Neural progenitor cell (in vitro differentiated cells): Measurements from ENCODE around the gene PSMA3. TPM values are rescaled to one million over a fixed set of nuclear protein-coding genes. Genes with fewer than 3 reads are reported as not detected.
A peak's percentile ranks its signal among the peaks of the same experiment; 100 is the strongest.

Experiments
- DNase-seq: peaks from one replicate; pipeline ENCODE4 v3.0.0-alpha.2; 2016; ENCODE audit warnings: low spot score
- H2AFZ ChIP-seq: fragments of 200-600 bp; sonication (generic); replicated peaks from 2 replicates; pipeline ENCODE4 v1.6.1; 2016; ENCODE audit warnings: antibody characterized with exemption
- H3F3A ChIP-seq: fragments of 200-600 bp; sonication (generic); 2 replicates; pipeline ENCODE4 v1.6.1; 2016; ENCODE audit warnings: antibody characterized with exemption, low read depth
- H3K27ac ChIP-seq: fragments of 200-600 bp; sonication (generic); 2 replicates; pipeline ENCODE4 v1.5.1; 2016; ENCODE audit warnings: mild to moderate bottlenecking
- H3K27me3 ChIP-seq: fragments of 200-600 bp; sonication (generic); 2 replicates; pipeline ENCODE4 v1.6.1; 2016; ENCODE audit warnings: mild to moderate bottlenecking, moderate library complexity
- H3K36me3 ChIP-seq: fragments of 200-600 bp; sonication (generic); 2 replicates; pipeline ENCODE4 v1.5.1; 2016
- H3K4me1 ChIP-seq: fragments of 200-600 bp; sonication (generic); 2 replicates; pipeline ENCODE4 v1.6.1; 2016; ENCODE audit warnings: mixed run types
- H3K4me2 ChIP-seq: fragments of 200-600 bp; sonication (generic); 2 replicates; pipeline ENCODE4 v1.6.1; 2016
- H3K4me3 ChIP-seq: fragments of 200-600 bp; sonication (generic); 2 replicates; pipeline ENCODE4 v1.5.1; 2016
- H3K79me2 ChIP-seq: fragments of 200-600 bp; sonication (generic); 2 replicates; pipeline ENCODE4 v1.6.1; 2016; ENCODE audit warnings: low read depth
- H3K9ac ChIP-seq: fragments of 200-600 bp; sonication (generic); 2 replicates; pipeline ENCODE4 v1.6.1; 2016
- H3K9me3 ChIP-seq: fragments of 200-600 bp; sonication (generic); 2 replicates; pipeline ENCODE4 v1.5.1; 2016; ENCODE audit warnings: low read depth
- H4K20me1 ChIP-seq: fragments of 200-600 bp; sonication (generic); 2 replicates; pipeline ENCODE4 v1.6.1; 2016; ENCODE audit warnings: low read depth
- H3K27ac Mint-ChIP-seq: 3 replicates; pipeline ENCODE4 v1.8.0; 2021; ENCODE audit warnings: mixed read lengths
- H3K27me3 Mint-ChIP-seq: 2 replicates; pipeline ENCODE4 v1.8.0; 2022; ENCODE audit warnings: low read depth, mild to moderate bottlenecking, inconsistent platforms, moderate library complexity, mixed read lengths; ENCODE audit not compliant: insufficient read depth
- H3K36me3 Mint-ChIP-seq: 3 replicates; pipeline ENCODE4 v1.8.0; 2021; ENCODE audit warnings: mixed read lengths
- H3K4me1 Mint-ChIP-seq: 3 replicates; pipeline ENCODE4 v1.8.0; 2021; ENCODE audit warnings: mixed read lengths
- H3K4me3 Mint-ChIP-seq: 3 replicates; pipeline ENCODE4 v1.8.0; 2021; ENCODE audit warnings: mild to moderate bottlenecking, moderate library complexity, mixed read lengths
- H3K9me3 Mint-ChIP-seq: 3 replicates; pipeline ENCODE4 v1.8.0; 2020; ENCODE audit warnings: mixed read lengths
- EZH2 ChIP-seq: fragments of 200-600 bp; sonication (generic); IDR thresholded peaks from 2 replicates; pipeline ENCODE4 v1.6.1; 2017; ENCODE audit warnings: antibody characterized with exemption, mild to moderate bottlenecking, moderate library complexity
- EZH2phosphoT487 ChIP-seq: fragments of 200-600 bp; sonication (generic); IDR thresholded peaks from 2 replicates; pipeline ENCODE4 v1.6.1; 2017; ENCODE audit warnings: antibody characterized with exemption
- total RNA-seq: library from RNA; depleted of rRNA; stranded (reverse); fragments of >200 nt; gene quantifications from 2 replicates; pipeline ENCODE4 v1.2.3, GENCODE V29; 2015; ENCODE audit warnings: low replicate concordance
- TF ChIP-seq, protein P1 (sequence below): fragments of 200-600 bp; sonication (generic); IDR thresholded peaks from 2 replicates; pipeline ENCODE4 v1.5.1; 2017; ENCODE audit warnings: antibody characterized with exemption, mild to moderate bottlenecking

PSMA3 gene
- total RNA-seq, 1 donor from 2014 or later: 268 TPM

DNA sequence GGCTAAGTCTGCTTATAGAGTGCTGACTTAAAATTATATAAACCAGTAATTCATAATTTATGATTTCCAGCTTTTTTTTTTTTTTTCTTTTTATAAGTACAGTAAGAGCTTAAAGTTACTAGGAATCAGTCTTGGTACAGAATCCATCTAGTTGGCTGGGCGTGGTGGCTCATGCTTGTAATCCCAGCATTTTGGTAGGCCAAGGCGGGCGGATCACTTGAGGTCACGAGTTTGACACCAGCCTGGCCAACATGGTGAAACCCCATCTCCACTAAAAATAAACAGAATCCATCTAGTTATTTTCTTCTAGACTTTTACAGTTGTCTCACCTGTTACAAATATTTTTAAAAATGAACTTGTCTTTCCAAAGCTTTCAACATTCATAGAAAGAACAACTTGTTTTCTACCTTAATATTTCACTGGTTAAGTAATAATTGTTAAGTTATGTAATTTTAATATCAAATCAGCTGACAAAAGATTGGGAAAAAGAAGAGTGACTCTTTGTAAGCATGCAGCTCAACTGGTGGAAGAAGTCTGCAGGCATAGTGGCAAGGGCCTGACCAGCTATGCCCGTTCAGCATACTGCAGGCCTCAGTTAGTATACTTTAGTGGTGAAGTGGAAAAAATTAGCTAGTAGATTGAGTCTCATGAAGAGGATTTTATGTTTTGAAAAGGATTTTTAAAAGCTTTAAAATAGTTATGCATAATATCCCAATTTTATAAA, 17.4 kb upstream of the PSMA3 start:
- TF ChIP-seq, protein P1, sequence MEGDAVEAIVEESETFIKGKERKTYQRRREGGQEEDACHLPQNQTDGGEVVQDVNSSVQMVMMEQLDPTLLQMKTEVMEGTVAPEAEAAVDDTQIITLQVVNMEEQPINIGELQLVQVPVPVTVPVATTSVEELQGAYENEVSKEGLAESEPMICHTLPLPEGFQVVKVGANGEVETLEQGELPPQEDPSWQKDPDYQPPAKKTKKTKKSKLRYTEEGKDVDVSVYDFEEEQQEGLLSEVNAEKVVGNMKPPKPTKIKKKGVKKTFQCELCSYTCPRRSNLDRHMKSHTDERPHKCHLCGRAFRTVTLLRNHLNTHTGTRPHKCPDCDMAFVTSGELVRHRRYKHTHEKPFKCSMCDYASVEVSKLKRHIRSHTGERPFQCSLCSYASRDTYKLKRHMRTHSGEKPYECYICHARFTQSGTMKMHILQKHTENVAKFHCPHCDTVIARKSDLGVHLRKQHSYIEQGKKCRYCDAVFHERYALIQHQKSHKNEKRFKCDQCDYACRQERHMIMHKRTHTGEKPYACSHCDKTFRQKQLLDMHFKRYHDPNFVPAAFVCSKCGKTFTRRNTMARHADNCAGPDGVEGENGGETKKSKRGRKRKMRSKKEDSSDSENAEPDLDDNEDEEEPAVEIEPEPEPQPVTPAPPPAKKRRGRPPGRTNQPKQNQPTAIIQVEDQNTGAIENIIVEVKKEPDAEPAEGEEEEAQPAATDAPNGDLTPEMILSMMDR: no peak
- no peak for TF ChIP-seq EZH2phosphoT487
- no peak for TF ChIP-seq EZH2
- H3F3A ChIP-seq: peaks cover 4% of the 10 kb centered on the region
- Mint-ChIP-seq H3K4me3 (no peak overlapping the region), H3K4me1 (no peaks in the 10 kb centered on the region), H3K36me3 (peaks cover 6% of the 10 kb centered on the region), H3K9me3 (no peaks in the 10 kb centered on the region), H3K27ac (no peak overlapping the region), H3K27me3 (no peaks in the 10 kb centered on the region)
- H3K36me3 ChIP-seq: no peaks in the 10 kb centered on the region
- H4K20me1 ChIP-seq: no peaks in the 10 kb centered on the region
- H3K4me2 ChIP-seq: no peak overlapping the region
- H3K9me3 ChIP-seq: no peaks in the 10 kb centered on the region
- H3K9ac ChIP-seq: no peak overlapping the region
- no peak overlapping the region for H3K4me3 ChIP-seq
- no peaks in the 10 kb centered on the region for H3K27me3 ChIP-seq
- no peak overlapping the region for H2AFZ ChIP-seq
- no peaks in the 10 kb centered on the region for H3K79me2 ChIP-seq
- DNase-seq: no peak
- H3K4me1 ChIP-seq: no peaks in the 10 kb centered on the region
- no peak overlapping the region for H3K27ac ChIP-seq

DNA sequence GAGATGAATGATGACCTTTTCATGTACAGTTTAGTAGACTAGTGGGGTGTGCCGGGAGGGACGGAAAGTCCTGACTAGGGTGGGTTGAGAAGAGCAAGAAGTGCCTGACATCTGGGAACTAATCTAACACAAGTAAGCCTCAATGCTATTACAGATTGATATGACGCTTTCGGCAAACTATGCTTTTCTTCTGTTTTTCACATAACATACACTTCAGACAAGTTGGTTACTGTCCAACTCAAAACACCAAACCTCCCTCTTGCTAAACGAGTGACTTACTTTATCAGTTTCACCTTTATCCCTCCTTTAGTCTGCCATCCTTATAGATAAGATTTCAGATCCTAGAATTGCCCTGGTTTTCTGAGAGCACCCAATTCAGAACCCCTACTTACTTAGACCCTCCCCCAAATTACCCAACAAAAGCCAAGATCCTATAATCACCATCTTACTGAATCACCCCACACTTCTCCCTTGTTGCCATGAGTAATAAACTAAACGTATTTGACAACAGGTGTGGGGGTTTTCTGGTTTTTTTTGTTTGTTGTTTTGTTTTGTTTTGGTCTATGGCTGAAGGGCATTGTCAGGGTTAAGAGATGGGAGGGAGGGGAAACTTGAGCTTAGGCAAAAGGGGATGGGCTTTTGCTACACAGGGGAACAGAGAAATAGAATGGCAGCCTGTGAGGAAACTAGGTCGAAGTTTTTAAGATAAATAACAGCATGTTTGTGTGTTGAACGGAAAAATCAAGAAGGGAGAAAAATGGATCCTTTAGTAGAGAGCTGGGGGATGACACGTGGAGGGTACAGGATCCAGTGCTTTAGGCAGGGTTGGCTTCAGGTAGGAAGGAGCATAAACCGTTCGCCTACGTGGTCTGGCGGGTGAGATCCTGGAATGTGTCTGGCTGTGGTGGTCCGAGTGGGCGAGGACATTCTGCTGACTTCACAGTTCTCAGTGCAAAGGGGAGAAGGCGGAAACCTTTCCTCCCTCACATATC, 6.1 kb upstream of the PSMA3 start:
- peak overlapping the region; percentile 65 for H3K4me2 ChIP-seq
- Mint-ChIP-seq H3K27ac (no peak overlapping the region), H3K9me3 (peaks cover 2% of the 10 kb centered on the region), H3K4me1 (peaks cover 18% of the 10 kb centered on the region), H3K36me3 (peaks cover 2% of the 10 kb centered on the region), H3K27me3 (peaks cover 4% of the 10 kb centered on the region), H3K4me3 (no peak overlapping the region)
- peaks cover 1% of the 10 kb centered on the region for H3K4me1 ChIP-seq
- DNase-seq: no peak
- H3K4me3 ChIP-seq: peak overlapping the region; percentile 73
- no peaks in the 10 kb centered on the region for H3K36me3 ChIP-seq
- H3K27ac ChIP-seq: no peak overlapping the region
- H3F3A ChIP-seq: peaks cover 9% of the 10 kb centered on the region
- H3K27me3 ChIP-seq: no peaks in the 10 kb centered on the region
- no peak for TF ChIP-seq EZH2
- TF ChIP-seq, protein P1: no peak
- no peak for TF ChIP-seq EZH2phosphoT487
- H3K9me3 ChIP-seq: no peaks in the 10 kb centered on the region
- no peak overlapping the region for H3K9ac ChIP-seq
- no peaks in the 10 kb centered on the region for H3K79me2 ChIP-seq
- H2AFZ ChIP-seq: peak overlapping the region; percentile 71
- no peaks in the 10 kb centered on the region for H4K20me1 ChIP-seq

DNA sequence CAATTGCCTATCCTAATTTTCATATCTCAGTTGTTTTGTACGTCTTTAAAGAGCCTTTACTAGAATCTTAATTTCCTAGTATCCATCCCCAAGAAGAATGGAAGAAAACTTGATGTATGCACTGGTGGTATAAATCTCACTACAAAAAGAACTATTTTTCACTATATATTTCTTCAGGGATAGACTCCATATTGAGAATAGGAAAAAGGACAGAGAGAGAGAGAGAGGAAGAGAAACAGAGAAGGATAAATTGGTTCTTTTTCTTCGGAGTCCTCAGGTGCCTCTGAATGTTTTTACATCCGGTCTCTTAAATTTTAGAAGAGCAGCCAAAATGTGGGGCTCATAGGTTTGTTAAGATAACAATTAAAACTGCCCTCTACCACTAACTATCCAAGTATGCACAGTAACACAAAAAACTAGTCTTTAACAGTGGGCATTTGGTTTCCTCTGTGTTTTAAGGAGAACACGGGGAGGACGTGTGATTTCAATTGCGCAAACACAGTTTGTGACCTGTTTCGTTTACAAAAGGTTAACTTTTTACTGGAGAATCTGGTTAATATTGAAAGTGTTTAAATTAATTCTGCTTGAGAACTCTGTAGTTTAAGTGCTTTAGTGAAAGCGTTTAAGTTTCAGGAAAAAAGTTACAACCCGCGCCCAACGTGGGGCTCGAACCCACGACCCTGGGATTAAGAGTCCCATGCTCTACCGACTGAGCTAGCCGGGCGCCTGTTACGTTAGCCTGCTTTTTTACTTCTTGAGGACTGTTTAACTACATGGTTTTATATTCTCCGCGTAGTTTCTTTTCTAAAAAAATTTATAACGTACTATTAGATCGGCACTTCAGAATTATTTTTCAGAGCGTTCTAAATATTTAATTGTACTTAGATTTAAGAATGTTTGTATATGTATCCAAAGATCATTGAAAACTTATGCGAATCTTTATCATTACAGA, 5.1 kb upstream of the PSMA3 start:
- Histone ChIP-seq H4K20me1 (no peaks in the 10 kb centered on the region), H3K9me3 (no peaks in the 10 kb centered on the region), H3K27ac (no peak overlapping the region), H3K27me3 (no peaks in the 10 kb centered on the region), H3K79me2 (no peaks in the 10 kb centered on the region), H3K4me1 (peaks cover 3% of the 10 kb centered on the region), H3K4me3 (peak overlapping the region; percentile 73), H2AFZ (peak overlapping the region; percentile 97), H3K9ac (peak overlapping the region; percentile 39), H3F3A (peaks cover 9% of the 10 kb centered on the region), H3K36me3 (no peaks in the 10 kb centered on the region), H3K4me2 (peak overlapping the region; percentile 65)
- Mint-ChIP-seq H3K4me1 (peaks cover 23% of the 10 kb centered on the region), H3K36me3 (peaks cover 2% of the 10 kb centered on the region), H3K27ac (peak overlapping the region; percentile 95), H3K4me3 (no peak overlapping the region), H3K27me3 (peaks cover 4% of the 10 kb centered on the region), H3K9me3 (peaks cover 2% of the 10 kb centered on the region)
- peak; percentile 78 for DNase-seq
- TF ChIP-seq EZH2 (no peak), EZH2phosphoT487 (no peak)
- TF ChIP-seq, protein P1: no peak
